ACC112 (cell line): Measurements from ENCODE around the gene MCCC2.

ENCODE experiments used
- H2AFZ ChIP-seq: fragments of 200-600 bp; sonication (generic); one replicate; pipeline ENCODE4 v1.6.0; 2017; ENCODE audit warnings: antibody characterized with exemption, low read length; ENCODE audit not compliant: unreplicated experiment
- H3K27ac ChIP-seq: fragments of 200-600 bp; sonication (generic); 2 replicates; pipeline ENCODE4 v1.5.1; 2014; ENCODE audit warnings: low read depth, mild to moderate bottlenecking, antibody characterized with exemption, low read length, moderate library complexity
- H3K27me3 ChIP-seq: fragments of 200-600 bp; sonication (generic); 2 replicates; pipeline ENCODE4 v1.6.1; 2014; ENCODE audit warnings: mild to moderate bottlenecking, antibody characterized with exemption, low read length, moderate library complexity, mixed read lengths; ENCODE audit not compliant: insufficient read depth
- H3K36me3 ChIP-seq: fragments of 200-600 bp; sonication (generic); 2 replicates; pipeline ENCODE4 v1.6.1; 2016; ENCODE audit warnings: mild to moderate bottlenecking, antibody characterized with exemption, low read length, moderate library complexity, mixed read lengths; ENCODE audit not compliant: insufficient read depth
- H3K4me1 ChIP-seq: fragments of 200-600 bp; sonication (generic); one replicate; pipeline ENCODE4 v1.6.1; 2016; ENCODE audit warnings: low read length, mixed read lengths; ENCODE audit not compliant: insufficient read depth, unreplicated experiment, control insufficient read depth
- H3K4me3 ChIP-seq: fragments of 200-600 bp; sonication (generic); 2 replicates; pipeline ENCODE4 v1.5.1; 2014; ENCODE audit warnings: mild to moderate bottlenecking, low read depth, low read length
- H3K79me2 ChIP-seq: fragments of 200-600 bp; sonication (generic); one replicate; pipeline ENCODE4 v1.6.0; 2016; ENCODE audit warnings: low read length; ENCODE audit not compliant: control insufficient read depth, unreplicated experiment, insufficient read depth

MCCC2 gene

GRCh38 chr5:71695595-71695994, 108.5 kb downstream of the MCCC2 start:
- no peak overlapping the region for H2AFZ ChIP-seq
- no peaks in the 10 kb centered on the region for H3K79me2 ChIP-seq
- H3K27ac ChIP-seq, result no peak overlapping the region
- no peaks in the 10 kb centered on the region for H3K36me3 ChIP-seq
- peaks cover 62% of the 10 kb centered on the region for H3K27me3 ChIP-seq
- no peaks in the 10 kb centered on the region for H3K4me1 ChIP-seq
- H3K4me3 ChIP-seq, result no peak overlapping the region

GRCh38 chr5:71697967-71698366, 110.8 kb downstream of the MCCC2 start:
- Histone ChIP-seq H3K4me3 (no peak overlapping the region), H3K27me3 (peaks cover 61% of the 10 kb centered on the region), H3K36me3 (no peaks in the 10 kb centered on the region), H3K27ac (no peak overlapping the region), H3K4me1 (no peaks in the 10 kb centered on the region), H3K79me2 (no peaks in the 10 kb centered on the region), H2AFZ (no peak overlapping the region)

GRCh38 chr5:71699233-71699632, 112.1 kb downstream of the MCCC2 start:
- Histone ChIP-seq H3K27me3 (peaks cover 60% of the 10 kb centered on the region), H3K4me3 (no peak overlapping the region), H3K27ac (no peak overlapping the region), H2AFZ (no peak overlapping the region), H3K36me3 (no peaks in the 10 kb centered on the region), H3K4me1 (no peaks in the 10 kb centered on the region), H3K79me2 (no peaks in the 10 kb centered on the region)

GRCh38 chr5:71699751-71700150, 112.6 kb downstream of the MCCC2 start:
- Histone ChIP-seq H3K4me1 (no peaks in the 10 kb centered on the region), H2AFZ (no peak overlapping the region), H3K27me3 (peaks cover 61% of the 10 kb centered on the region)

GRCh38 chr5:71700803-71701202, 113.7 kb downstream of the MCCC2 start:
- H3K27ac ChIP-seq, result no peak overlapping the region
- no peak overlapping the region for H3K4me3 ChIP-seq
- H3K79me2 ChIP-seq, result no peaks in the 10 kb centered on the region
- H2AFZ ChIP-seq, result no peak overlapping the region
- no peaks in the 10 kb centered on the region for H3K36me3 ChIP-seq
- peaks cover 61% of the 10 kb centered on the region for H3K27me3 ChIP-seq
- no peaks in the 10 kb centered on the region for H3K4me1 ChIP-seq

More at GRCh38 chr5:71699751-71700150, 112.6 kb downstream of the MCCC2 start:
- no peak overlapping the region for H3K27ac ChIP-seq
- no peaks in the 10 kb centered on the region for H3K79me2 ChIP-seq
- H3K4me3 ChIP-seq, result no peak overlapping the region
- no peaks in the 10 kb centered on the region for H3K36me3 ChIP-seq

GRCh38 chr5:71701407-71701806, 114.3 kb downstream of the MCCC2 start:
- Histone ChIP-seq H3K27ac (no peak overlapping the region), H3K36me3 (no peaks in the 10 kb centered on the region), H3K79me2 (no peaks in the 10 kb centered on the region), H3K4me1 (no peaks in the 10 kb centered on the region), H2AFZ (no peak overlapping the region), H3K4me3 (no peak overlapping the region), H3K27me3 (peaks cover 61% of the 10 kb centered on the region)

- H3K27me3 ChIP-seq, result peaks cover 73% of the 10 kb centered on the region
- H3K4me3 ChIP-seq, result no peak overlapping the region
- no peaks in the 10 kb centered on the region for H3K36me3 ChIP-seq
- no peaks in the 10 kb centered on the region for H3K4me1 ChIP-seq
- H3K27ac ChIP-seq, result no peak overlapping the region
- no peaks in the 10 kb centered on the region for H3K79me2 ChIP-seq
- H2AFZ ChIP-seq, result no peak overlapping the region
These were observed 116.8 kb downstream of the MCCC2 start for GRCh38 chr5:71703941-71704340.

- H3K4me3 ChIP-seq, result no peak overlapping the region
- H3K36me3 ChIP-seq, result no peaks in the 10 kb centered on the region
- H3K27me3 ChIP-seq, result peaks cover 88% of the 10 kb centered on the region
- no peak overlapping the region for H3K27ac ChIP-seq
- no peaks in the 10 kb centered on the region for H3K79me2 ChIP-seq
- H2AFZ ChIP-seq, result no peak overlapping the region
- no peaks in the 10 kb centered on the region for H3K4me1 ChIP-seq
These were observed 118.3 kb downstream of the MCCC2 start for GRCh38 chr5:71705421-71705820.

- H3K4me1 ChIP-seq, result no peaks in the 10 kb centered on the region
- peaks cover 96% of the 10 kb centered on the region for H3K27me3 ChIP-seq
- H2AFZ ChIP-seq, result no peak overlapping the region
- no peak overlapping the region for H3K27ac ChIP-seq
- H3K36me3 ChIP-seq, result no peaks in the 10 kb centered on the region
- no peak overlapping the region for H3K4me3 ChIP-seq
- H3K79me2 ChIP-seq, result no peaks in the 10 kb centered on the region
These were observed 119.8 kb downstream of the MCCC2 start for GRCh38 chr5:71706906-71707305.
